DMS153 (cell line): ENCODE data around the gene CRTC1.
"Not testable (repeated sequence)": the region's sequence is repeated elsewhere in the genome, so short reads cannot be mapped to it uniquely, and the experiment has no call there.

Experiments
- DNase-seq: peaks from one replicate; lab custom pipeline; 2025; lab: John Stamatoyannopoulos, UW

The CRTC1 gene

DNA sequence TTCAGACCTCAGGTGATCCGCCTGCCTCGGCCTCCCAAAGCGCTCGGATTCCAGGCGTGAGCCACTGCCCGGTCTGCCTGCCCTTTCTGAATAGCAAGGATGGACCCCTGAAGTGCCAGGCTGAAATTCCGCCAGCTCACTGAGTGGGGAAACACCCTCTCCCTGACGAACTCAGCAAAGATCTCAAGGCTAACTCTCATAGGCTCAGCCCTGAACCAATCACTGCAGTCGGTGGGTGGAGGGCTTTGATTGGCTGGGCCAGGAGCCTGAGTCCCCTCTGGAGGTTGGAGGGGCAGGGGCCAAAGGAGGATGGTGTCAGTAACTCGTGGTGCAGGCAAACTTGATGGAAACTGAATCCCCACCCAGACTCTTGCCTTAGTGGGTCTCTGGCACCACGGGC lies 118.9 kb downstream of the CRTC1 start:
- DNase-seq: no peak

DNA sequence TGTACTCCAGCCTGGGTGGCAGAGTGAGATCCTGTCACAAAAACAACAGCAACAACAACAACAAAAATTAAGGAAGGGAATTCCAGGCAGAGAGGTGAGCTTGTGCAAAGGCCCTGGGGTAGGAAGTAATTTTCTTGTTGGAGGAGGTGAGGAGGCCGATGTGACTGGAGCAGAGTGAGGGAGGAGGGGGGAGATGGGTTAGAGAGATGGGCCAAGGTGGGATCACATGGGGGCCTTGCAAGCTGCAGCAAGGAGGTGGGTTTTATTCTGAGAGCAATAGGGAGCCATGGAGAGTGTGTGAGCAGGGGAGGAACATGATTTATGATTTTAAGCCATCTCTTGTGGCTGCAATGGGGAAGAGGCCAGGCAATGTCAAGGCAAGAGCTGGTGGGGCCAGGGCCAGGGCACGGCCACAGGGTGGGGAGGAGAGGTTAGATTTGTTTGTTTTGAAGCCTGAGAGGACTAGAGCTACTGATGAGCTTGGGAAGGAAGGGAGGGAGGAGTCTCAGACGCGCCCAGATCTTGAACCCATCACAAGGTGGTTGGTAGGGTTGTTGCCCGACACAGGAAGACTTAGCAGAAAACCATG lies 120.2 kb downstream of the CRTC1 start:
- no peak for DNase-seq

DNA sequence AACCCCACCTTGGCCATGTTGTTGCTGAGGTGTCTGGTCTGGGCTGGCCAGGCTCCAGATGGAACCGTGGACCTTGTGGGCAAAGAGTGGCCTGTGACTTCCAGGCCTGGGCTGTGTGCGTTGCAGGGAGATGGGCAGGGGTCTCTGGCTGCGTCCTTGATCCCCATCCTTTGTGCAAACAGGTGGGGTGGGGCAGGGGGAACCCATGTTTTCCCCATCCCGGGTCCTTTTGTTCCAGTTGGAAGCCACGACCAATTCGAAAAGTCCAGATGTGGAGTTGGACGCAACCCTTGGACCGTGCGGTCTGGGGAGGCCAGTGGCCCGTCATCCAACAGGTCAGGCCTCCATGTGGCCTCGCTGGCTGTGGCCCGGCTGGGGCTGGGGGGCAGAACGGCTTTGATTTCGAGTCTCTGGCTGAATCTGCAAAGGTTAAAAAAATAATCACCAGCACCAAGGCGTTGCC lies 120.7 kb downstream of the CRTC1 start:
- DNase-seq: no peak

DNA sequence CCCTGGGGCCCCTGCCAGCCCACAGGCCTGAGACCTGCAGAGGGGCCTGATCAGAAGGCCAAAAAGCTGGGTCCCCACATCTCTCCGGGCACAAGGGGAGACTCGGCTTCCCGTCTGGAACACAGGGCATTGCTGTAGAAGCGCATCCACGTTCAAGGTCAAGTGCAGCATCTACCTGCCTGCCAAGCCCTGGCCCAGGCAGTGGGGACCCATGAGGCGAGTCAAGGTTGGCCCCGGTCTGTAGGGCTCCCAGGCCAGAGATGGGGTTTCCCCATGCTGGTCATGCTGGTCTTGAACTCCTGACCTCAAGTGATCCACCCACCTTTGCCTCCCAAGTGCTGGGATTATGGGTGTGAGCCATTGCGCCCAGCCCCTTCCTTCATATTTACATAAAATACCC lies 121.2 kb downstream of the CRTC1 start:
- DNase-seq: no peak

DNA sequence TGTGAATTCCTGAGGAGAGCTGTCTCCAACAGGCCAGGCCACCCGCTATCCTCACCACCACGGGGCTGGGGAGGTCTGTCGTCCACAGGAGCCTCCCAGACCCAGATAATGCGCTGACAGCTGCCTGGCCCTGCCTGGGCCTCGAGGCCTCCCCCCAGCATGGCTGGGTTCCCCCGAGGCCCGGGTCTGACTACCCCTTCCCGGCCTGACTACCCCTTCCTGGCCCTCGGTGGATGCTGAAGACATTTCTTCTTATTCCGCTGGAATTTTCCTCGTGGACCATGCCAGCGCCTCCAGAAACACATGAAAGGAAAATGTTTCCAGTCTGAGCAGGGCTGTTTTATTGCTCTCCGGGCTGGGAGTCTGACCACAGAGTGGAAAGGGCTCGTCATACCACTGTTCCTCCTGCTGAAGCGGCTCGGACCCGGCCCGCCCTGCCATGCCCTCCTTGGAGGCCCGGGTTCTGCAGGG lies 124.4 kb downstream of the CRTC1 start:
- DNase-seq: no peak

DNA sequence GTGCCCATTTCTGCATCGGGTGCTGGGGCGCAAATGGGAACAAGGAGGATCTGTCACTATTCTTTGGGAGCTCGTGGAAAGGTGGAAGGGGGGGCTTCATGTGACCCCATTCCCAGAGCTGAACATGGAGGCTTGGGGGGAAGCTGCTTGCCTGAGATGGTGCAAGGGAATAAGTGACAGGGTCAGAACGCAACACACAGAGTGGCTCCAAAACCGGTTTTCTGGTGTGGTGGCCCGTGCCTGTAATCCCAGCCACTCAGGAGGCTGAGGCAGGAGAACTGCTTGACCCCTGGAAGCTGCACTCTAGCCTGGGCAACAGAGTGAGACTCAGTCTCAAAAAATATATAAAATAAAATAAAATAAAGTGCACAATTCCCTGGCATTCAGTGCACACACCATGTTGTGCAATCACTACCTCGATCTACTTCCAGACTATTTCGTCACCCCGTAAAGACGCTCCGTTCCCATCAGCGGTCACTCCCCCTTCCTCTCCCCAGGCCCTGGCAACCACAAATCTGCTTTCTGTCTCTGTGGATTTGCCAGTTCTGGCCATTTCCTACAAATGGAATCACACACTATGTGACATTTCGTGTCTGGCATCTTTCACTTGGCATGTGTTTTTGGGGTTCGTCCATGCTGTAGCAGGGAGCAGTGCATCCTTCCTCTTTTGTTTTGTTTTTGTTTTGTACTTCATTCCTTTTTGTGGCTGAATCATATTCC lies 125.8 kb downstream of the CRTC1 start:
- DNase-seq: no peak

DNA sequence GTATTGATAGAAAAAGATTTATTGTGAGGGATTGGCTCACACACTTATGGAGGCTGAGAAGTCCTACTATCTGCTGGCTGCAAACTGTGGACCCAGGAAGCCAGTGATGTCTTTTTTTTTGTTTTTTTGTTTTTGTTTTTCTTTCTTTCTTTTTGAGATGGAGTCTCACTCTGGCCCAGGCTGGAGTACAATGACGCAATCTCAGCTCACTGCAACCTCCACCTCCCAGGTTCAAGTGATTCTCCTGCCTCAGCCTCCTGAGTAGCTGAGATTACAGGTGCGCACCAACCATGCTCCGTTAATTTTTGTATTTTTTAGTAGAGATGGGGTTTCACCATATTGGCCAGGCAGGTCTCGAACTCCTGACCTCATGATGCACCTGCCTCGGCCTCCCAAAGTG lies 128.2 kb downstream of the CRTC1 start:
- DNase-seq: not testable (repeated sequence)

DNA sequence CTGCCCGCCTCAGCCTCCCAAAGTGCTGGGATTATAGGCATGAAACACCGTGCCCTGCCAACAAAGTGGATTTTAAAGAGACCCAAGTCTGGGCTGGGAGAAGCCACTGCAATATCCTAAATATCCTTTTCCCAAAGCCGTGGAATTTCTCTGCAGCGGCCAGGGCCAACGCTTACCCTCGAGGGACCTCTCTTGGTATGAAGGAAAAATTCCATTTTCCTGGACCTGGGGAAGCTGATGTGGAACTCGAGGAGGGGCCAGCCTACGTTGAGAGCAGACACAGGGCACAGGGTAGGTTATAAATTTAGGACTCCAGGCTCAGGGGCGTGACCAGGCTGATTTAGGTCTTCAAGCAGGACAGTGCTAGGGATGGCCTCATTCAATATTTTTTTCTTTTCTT lies 130.6 kb downstream of the CRTC1 start:
- DNase-seq: no peak

DNA sequence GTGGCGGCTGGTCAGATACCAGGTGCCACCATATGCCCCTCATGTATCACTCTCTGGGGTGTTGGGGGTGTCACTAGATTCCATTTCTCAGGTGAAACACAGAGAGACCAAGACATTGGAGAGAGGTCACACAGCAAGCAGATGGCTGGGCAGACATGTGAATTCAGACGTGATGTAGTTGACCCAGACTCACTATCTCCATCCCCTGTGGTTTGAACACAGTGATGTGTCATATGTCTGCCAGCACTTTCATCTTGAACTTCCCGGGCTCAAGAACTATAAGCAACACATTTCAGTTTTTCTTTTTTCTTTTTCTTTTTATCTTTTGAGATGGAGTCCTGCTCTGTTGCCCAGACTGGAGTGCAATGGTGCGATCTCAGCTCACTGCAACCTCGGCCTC lies 132.2 kb downstream of the CRTC1 start:
- DNase-seq: no peak

DNA sequence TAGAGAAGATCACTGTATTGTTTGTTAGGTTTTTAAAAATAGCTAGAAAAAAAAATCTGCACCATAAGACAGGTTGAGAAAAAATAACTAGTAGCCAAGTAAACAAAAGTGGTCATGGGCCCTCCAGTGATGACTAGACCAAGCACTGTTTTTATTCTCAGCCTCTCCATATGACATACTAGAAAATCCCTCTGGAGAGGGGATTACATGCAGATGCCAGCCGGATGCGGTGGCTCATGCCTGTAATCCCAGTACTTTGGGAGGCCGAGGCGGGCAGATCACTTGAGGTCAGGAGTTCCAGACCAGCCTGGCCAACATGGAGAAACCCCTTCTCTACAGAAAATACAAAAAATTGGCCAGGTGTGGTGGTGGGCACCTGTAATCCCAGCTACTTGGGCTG lies 133.2 kb downstream of the CRTC1 start:
- DNase-seq: not testable (repeated sequence)

DNA sequence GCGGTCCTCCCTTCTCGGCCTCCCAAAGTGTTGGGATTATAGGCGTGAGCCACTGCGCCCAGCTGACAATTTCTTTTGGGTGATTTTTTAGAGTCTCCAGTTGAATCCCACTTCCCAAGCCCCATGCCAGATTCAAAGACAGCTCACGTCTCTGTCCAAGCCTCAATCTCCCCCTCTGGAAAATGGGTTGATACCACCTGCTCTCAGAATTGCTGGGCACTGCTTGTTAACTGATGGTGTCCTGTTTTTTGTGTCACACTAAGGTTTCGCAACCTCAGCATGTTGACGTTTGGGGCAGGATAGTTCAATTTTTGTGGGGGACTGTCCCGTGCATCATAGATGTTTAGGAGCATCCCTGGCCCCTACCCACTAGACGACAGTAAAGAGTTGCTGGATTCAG lies 134.1 kb downstream of the CRTC1 start:
- no peak for DNase-seq

DNA sequence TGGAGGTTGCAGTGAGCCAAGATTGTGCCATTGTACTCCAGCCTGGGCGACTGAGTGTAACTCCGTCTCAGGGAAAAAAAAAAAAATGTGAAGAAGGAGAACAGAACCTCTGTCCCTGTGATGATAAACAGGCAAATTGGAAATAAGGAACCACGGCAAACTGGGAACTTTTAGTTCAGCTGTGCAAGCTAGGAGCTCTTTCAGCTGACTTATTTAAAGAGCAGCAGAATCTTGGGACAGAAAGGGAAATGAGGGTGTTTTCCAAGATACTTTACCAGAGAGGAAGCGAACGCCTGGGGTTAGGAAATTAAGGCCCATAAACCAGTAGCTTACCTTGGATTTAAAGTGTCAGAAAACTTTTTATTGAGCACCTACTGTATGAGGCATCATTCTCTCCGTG lies 145.3 kb downstream of the CRTC1 start:
- DNase-seq: no peak

DNA sequence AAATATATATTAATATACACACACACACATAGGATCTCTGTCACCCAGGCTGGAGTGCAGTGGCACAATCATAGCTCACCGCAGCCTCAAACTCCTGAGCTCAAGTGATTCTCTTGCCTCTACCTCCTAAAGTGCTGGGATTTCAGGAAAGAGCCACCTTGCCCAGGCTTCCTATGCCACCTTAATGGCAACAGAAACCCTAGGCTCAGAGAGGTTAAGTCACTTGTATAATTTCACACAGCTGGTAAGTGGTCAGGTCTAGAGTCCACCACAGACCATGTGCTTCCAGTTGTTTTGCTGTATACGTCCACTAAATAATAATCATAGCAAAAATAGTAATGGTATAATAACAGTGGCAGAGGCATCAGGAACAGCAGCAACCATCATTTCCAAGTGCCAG lies 147.0 kb downstream of the CRTC1 start:
- no peak for DNase-seq

DNA sequence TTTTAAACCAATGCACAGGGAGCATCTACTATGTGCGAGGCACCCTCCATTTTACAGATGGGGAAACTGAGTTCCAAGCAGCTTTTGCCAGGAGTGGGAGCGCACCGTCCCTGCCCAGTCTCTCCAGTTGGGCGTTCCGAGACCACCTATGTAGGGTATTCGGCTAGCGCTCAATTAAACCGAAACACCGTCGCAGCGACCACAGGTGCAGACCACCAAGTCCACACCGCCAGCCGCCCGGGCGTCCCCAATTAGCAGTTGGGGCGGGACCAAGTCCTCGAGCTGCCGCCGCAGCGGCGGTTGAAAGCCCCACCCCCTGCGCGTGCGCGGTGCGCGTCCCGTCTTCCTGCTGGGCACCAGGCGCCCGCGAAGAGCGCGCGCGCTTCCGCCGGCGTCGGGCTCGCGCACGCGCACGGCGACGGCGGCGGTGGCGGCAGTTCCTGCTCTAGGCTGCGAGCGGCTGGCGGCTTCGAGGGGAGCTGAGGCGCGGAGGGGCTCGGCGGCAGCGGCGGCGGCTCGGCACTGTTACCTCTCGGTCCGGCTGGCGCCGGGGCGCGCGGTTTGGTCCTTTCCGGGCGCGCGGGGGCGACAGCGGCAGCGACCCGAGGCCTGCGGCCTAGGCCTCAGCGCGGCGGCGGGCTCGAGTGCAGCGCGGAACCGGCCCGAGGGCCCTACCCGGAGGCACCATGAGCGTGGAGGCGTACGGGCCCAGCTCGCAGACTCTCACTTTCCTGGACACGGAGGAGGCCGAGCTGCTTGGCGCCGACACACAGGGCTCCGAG lies 148.2 kb downstream of the CRTC1 start, which contains the start of gene UPF1:
Gene UPF1, plus strand, starts transcription at position 436 of the 782 bp plus-strand sequence. Its CDS starts 251 bp downstream, at position 687.
- DNase-seq: peak; percentile 89
